Liver (tissue), 9 donors: ENCODE data around the gene BAIAP2. TPM values are rescaled to one million over a fixed set of nuclear protein-coding genes. Genes with fewer than 3 reads are reported as not detected.

Source experiments
- DNase-seq: peaks from one replicate; pipeline ENCODE4 v3.0.0-alpha.2; 2017; ENCODE audit warnings: low spot score
- H3K27ac ChIP-seq, 2 donors: one replicate each; pipeline ENCODE4 v1.7.0; 2013; ENCODE audit warnings: inconsistent platforms in 2 of 2, low read length in 2 of 2, control low read depth in 1 of 2, low read depth in 1 of 2, mild to moderate bottlenecking in 1 of 2
- H3K27me3 ChIP-seq, 4 donors: one replicate each; pipeline versions ENCODE4 v1.6.1 to v1.7.0; 2013; ENCODE audit warnings: low read length in 3 of 4, inconsistent platforms in 1 of 4, mild to moderate bottlenecking in 1 of 4, moderate library complexity in 1 of 4; ENCODE audit not compliant: control insufficient read depth in 4 of 4, insufficient read depth in 4 of 4
- H3K36me3 ChIP-seq, 4 donors: one replicate each; pipeline versions ENCODE4 v1.6.1 to v1.7.0; 2013; ENCODE audit warnings: low read length in 3 of 4, mild to moderate bottlenecking in 3 of 4, low read depth in 1 of 4, moderate library complexity in 1 of 4; ENCODE audit not compliant: control insufficient read depth in 4 of 4, insufficient read depth in 3 of 4
- H3K4me1 ChIP-seq, 4 donors: one replicate each; pipeline versions ENCODE4 v1.6.1 to v1.7.0; 2013; ENCODE audit warnings: low read length in 3 of 4, mild to moderate bottlenecking in 3 of 4, moderate library complexity in 1 of 4; ENCODE audit not compliant: control insufficient read depth in 4 of 4, insufficient read depth in 4 of 4
- H3K4me3 ChIP-seq, 3 donors: one replicate each; pipeline versions ENCODE4 v1.6.1 to v1.7.0; 2013; ENCODE audit warnings: low read length in 3 of 3, control low read depth in 1 of 3, low read depth in 1 of 3, mild to moderate bottlenecking in 1 of 3
- H3K9ac ChIP-seq, 2 donors: one replicate each; pipeline ENCODE4 v1.7.0; 2013; ENCODE audit warnings: low read length in 2 of 2, mild to moderate bottlenecking in 2 of 2, moderate library complexity in 2 of 2, control low read depth in 1 of 2, low read depth in 1 of 2
- H3K9me3 ChIP-seq, 4 donors: one replicate each; pipeline versions ENCODE4 v1.6.1 to v1.7.0; 2013; ENCODE audit warnings: low read length in 3 of 4; ENCODE audit not compliant: control insufficient read depth in 4 of 4
- ATF3 ChIP-seq: IDR thresholded peaks from 2 replicates; pipeline ENCODE4 v1.6.1; 2016; ENCODE audit warnings: antibody characterized with exemption
- CTCF ChIP-seq: fragments of 150-350 bp; IDR thresholded peaks from 2 replicates; pipeline ENCODE4 v1.5.1; 2017; ENCODE audit warnings: improper control_type of control experiment, low read depth, low read length; ENCODE audit not compliant: missing input control
- EGR1 ChIP-seq, 2 donors: IDR thresholded peaks; 2 replicates each; pipeline ENCODE4 v1.6.1; 2016 to 2018; ENCODE audit warnings: antibody characterized with exemption in 2 of 2, low read depth in 2 of 2
- FOXA1 ChIP-seq: IDR thresholded peaks from 2 replicates; pipeline ENCODE4 v1.6.1; 2016; ENCODE audit warnings: antibody characterized with exemption
- FOXA2 ChIP-seq: IDR thresholded peaks from 2 replicates; pipeline ENCODE4 v1.6.1; 2016; ENCODE audit warnings: antibody characterized with exemption
- GABPA ChIP-seq, 2 donors: IDR thresholded peaks in 1 of 2; conservative IDR thresholded peaks in 1 of 2; 2 replicates each; pipeline ENCODE4 v1.6.1; 2016; ENCODE audit warnings: antibody characterized with exemption in 2 of 2, mild to moderate bottlenecking in 1 of 2, moderate library complexity in 1 of 2
- HNF4A ChIP-seq, 2 donors: conservative IDR thresholded peaks; 2 replicates each; pipeline ENCODE4 v1.6.1; 2016; ENCODE audit warnings: antibody characterized with exemption in 2 of 2, mild to moderate bottlenecking in 2 of 2
- HNF4G ChIP-seq: IDR thresholded peaks from 2 replicates; pipeline ENCODE4 v1.6.1; 2016; ENCODE audit warnings: antibody characterized with exemption
- JUND ChIP-seq, 2 donors: IDR thresholded peaks; 2 replicates each; pipeline ENCODE4 v1.6.1; 2016; ENCODE audit warnings: antibody characterized with exemption in 2 of 2
- MAX ChIP-seq: IDR thresholded peaks from 2 replicates; pipeline ENCODE4 v1.6.1; 2016; ENCODE audit warnings: antibody characterized with exemption
- NR2F2 ChIP-seq: IDR thresholded peaks from 2 replicates; pipeline ENCODE4 v1.6.1; 2016; ENCODE audit warnings: antibody characterized with exemption
- RAD21 ChIP-seq, 2 donors: IDR thresholded peaks; 2 replicates each; pipeline ENCODE4 v1.6.1; 2016; ENCODE audit warnings: antibody characterized with exemption in 2 of 2, mild to moderate bottlenecking in 2 of 2
- REST ChIP-seq: IDR thresholded peaks from 2 replicates; pipeline ENCODE4 v1.6.1; 2016; ENCODE audit warnings: antibody characterized with exemption, mild to moderate bottlenecking
- RXRA ChIP-seq, 2 donors: IDR thresholded peaks; 2 replicates each; pipeline ENCODE4 v1.6.1; 2017 to 2018; ENCODE audit warnings: antibody characterized with exemption in 2 of 2, mild to moderate bottlenecking in 1 of 2
- SP1 ChIP-seq: IDR thresholded peaks from 2 replicates; pipeline ENCODE4 v1.6.1; 2018; ENCODE audit warnings: antibody characterized with exemption, mild to moderate bottlenecking
- TAF1 ChIP-seq: conservative IDR thresholded peaks from 2 replicates; pipeline ENCODE4 v1.6.1; 2016; ENCODE audit warnings: antibody characterized with exemption, mild to moderate bottlenecking
- YY1 ChIP-seq: IDR thresholded peaks from 2 replicates; pipeline ENCODE4 v1.6.1; 2016; ENCODE audit warnings: antibody characterized with exemption, mild to moderate bottlenecking
- ZBTB33 ChIP-seq: IDR thresholded peaks from 2 replicates; pipeline ENCODE4 v1.6.1; 2016; ENCODE audit warnings: antibody characterized with exemption
- WGBS: extraction: QIAGEN DNeasy Blood & Tissue Kit; methylation state at CpG from one replicate; pipeline ENCODE4 v1.1.7; 2013; 5-methylcytosine and 5-hydroxymethylcytosine counted together
- polyA plus RNA-seq, 2 donors: library from polyadenylated mRNA; stranded (reverse) in 1 of 2; unstranded in 1 of 2; fragments of 200-250 nt in 1 of 2; fragments of >200 nt in 1 of 2; fragmentation: Nextera tagmentation in 1 of 2; extraction: Ambion mirVana in 1 of 2; gene quantifications; one replicate each; pipeline versions ENCODE4 v1.2.1 to v1.2.3, GENCODE V29; 2013 to 2015
- total RNA-seq, 2 donors: library from RNA; depleted of rRNA; stranded (reverse); fragments of >200 nt; gene quantifications; one replicate each; pipeline ENCODE4 v1.2.3, GENCODE V29; 2014
- donor health status: healthy.
- donor health status: healthy.
- donor health status: healthy.
- donor health status: healthy.
- donor health status: healthy.

The BAIAP2 gene
- total and polyA plus RNA-seq, 4 donors = 8.1 to 61.3 (median 44.9) TPM

GRCh38 chr17:81000334-81000630 lies 34.7 kb upstream of the BAIAP2 start:
- WGBS = 92% methylated on average over 8 of the region's 8 CpGs
- H3K36me3 ChIP-seq = peaks cover 5 to 38% (median 24%) of the 10 kb centered on the region in 4 donors
- TF ChIP-seq NR2F2 = no peak
- no peak for TF ChIP-seq MAX
- no peak for TF ChIP-seq FOXA1
- no peak for TF ChIP-seq HNF4A (conservative IDR thresholded peaks at IDR 0.05)
- no peak for TF ChIP-seq TAF1
- TF ChIP-seq RXRA (IDR thresholded peaks at IDR 0.05) = no peak
- no peak for TF ChIP-seq EGR1 (IDR thresholded peaks at IDR 0.05; ENCODE audit: low read depth in 2 of 2)
- no peak for TF ChIP-seq FOXA2
- TF ChIP-seq JUND (IDR thresholded peaks at IDR 0.05) = no peak
- TF ChIP-seq HNF4G = no peak
- no peak for TF ChIP-seq GABPA (IDR thresholded peaks at IDR 0.05 in 1 of 2, conservative IDR thresholded peaks at IDR 0.05 in 1 of 2)
- TF ChIP-seq ZBTB33 = no peak
- no peak for TF ChIP-seq ATF3
- no peak for TF ChIP-seq SP1
- TF ChIP-seq YY1 = no peak
- TF ChIP-seq RAD21 (IDR thresholded peaks at IDR 0.05) = no peak
- TF ChIP-seq REST = no peak
- TF ChIP-seq CTCF = no peak
- H3K4me1 ChIP-seq = peaks cover 14 to 32% (median 26%) of the 10 kb centered on the region in 4 donors
- H3K4me3 ChIP-seq = no peak overlapping the region
- no peak overlapping the region for H3K9ac ChIP-seq
- no peak for DNase-seq
- peaks cover 0 to 6% (median 0%) of the 10 kb centered on the region in 4 donors for H3K27me3 ChIP-seq
- H3K9me3 ChIP-seq = no peaks in the 10 kb centered on the region
- peak overlapping the region; percentile 12 to 38 for H3K27ac ChIP-seq
